ENCODE measurements around the gene IER5.

GRCh38 chr1:181100934-181101333, 12.4 kb downstream of the IER5 start:
- TF ChIP-seq CTCF (IDR thresholded peaks at IDR 0.05) (no peak), POLR2AphosphoS5 (IDR thresholded peaks at IDR 0.05; ENCODE audit: low read depth, low read length) (no peak), SIN3A (IDR thresholded peaks at IDR 0.05; ENCODE audit: borderline replicate concordance, insufficient read depth, low read depth, low read length) (no peak)
- TF ChIP-seq, protein P1, sequence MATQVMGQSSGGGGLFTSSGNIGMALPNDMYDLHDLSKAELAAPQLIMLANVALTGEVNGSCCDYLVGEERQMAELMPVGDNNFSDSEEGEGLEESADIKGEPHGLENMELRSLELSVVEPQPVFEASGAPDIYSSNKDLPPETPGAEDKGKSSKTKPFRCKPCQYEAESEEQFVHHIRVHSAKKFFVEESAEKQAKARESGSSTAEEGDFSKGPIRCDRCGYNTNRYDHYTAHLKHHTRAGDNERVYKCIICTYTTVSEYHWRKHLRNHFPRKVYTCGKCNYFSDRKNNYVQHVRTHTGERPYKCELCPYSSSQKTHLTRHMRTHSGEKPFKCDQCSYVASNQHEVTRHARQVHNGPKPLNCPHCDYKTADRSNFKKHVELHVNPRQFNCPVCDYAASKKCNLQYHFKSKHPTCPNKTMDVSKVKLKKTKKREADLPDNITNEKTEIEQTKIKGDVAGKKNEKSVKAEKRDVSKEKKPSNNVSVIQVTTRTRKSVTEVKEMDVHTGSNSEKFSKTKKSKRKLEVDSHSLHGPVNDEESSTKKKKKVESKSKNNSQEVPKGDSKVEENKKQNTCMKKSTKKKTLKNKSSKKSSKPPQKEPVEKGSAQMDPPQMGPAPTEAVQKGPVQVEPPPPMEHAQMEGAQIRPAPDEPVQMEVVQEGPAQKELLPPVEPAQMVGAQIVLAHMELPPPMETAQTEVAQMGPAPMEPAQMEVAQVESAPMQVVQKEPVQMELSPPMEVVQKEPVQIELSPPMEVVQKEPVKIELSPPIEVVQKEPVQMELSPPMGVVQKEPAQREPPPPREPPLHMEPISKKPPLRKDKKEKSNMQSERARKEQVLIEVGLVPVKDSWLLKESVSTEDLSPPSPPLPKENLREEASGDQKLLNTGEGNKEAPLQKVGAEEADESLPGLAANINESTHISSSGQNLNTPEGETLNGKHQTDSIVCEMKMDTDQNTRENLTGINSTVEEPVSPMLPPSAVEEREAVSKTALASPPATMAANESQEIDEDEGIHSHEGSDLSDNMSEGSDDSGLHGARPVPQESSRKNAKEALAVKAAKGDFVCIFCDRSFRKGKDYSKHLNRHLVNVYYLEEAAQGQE (IDR thresholded peaks at IDR 0.05; ENCODE audit: insufficient read depth in 1 of 2, low read depth in 2 of 2, low read length in 1 of 2): no peak
